ENCODE results near the gene ITIH4. TPM values are rescaled to one million over a fixed set of nuclear protein-coding genes. Genes with fewer than 3 reads are reported as not detected.

ITIH4 gene
- total RNA-seq, 1 donor: 1.3 TPM

DNA sequence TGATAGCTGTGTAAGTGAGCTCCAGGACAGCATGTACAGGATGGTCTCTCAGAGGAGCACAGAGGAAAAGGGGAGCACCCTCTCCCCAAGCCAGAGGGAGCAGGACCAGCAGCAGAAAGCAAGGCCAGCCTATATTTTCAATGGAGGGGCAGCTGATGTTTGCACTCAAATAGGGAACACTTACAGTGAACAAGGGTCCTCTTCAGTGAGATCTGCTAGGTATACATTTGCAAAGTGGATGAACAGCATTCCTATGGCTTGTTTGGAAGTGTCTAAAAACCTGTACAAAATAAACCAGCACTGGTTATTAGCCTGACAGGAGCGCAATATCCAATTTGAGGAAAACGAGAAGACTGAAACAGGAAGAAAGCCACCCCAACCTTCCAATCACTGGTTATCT lies 21.9 kb upstream of the ITIH4 start:
- no peak overlapping the region for H3K4me3 ChIP-seq (ENCODE audit: low read depth, low read length)
- no peak for DNase-seq (ENCODE audit: low read depth)
- no peak for TF ChIP-seq CTCF (IDR thresholded peaks at IDR 0.05; ENCODE audit: insufficient read depth, low read depth, low read length)

- H3K4me3 ChIP-seq (ENCODE audit: low read depth, low read length): no peak overlapping the region
- DNase-seq (ENCODE audit: low read depth): peak; percentile 55
- peak; percentile 69 for TF ChIP-seq CTCF (IDR thresholded peaks at IDR 0.05; ENCODE audit: insufficient read depth, low read depth, low read length)
Measured at GRCh38 chr3:52851348-52851747, 20.9 kb upstream of the ITIH4 start.

GRCh38 chr3:52849656-52850055 lies 19.2 kb upstream of the ITIH4 start:
- no peak for DNase-seq (ENCODE audit: low read depth)
- no peak overlapping the region for H3K4me3 ChIP-seq (ENCODE audit: low read depth, low read length)
- no peak for TF ChIP-seq CTCF (IDR thresholded peaks at IDR 0.05; ENCODE audit: insufficient read depth, low read depth, low read length)

DNA sequence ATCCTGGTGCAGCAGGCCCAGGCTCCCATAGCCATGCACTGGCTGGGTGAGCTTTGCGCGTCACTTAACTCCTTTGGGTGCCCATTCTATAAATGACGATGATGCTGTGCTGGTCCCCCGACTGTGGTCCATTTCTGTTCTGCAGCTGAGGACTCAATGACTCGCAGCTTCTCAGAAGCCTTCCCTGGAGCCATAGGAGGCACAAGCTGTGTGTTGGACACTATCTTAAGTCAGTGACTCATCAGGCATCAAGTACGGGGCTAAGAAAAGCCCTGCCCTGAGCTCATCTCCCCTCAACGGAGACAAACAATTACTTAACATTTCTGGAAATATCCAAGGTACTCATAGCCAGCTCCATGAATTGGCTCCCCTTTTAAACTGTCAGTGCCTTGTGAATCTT lies 18.1 kb upstream of the ITIH4 start:
- TF ChIP-seq CTCF (IDR thresholded peaks at IDR 0.05; ENCODE audit: insufficient read depth, low read depth, low read length): no peak
- no peak overlapping the region for H3K4me3 ChIP-seq (ENCODE audit: low read depth, low read length)
- DNase-seq (ENCODE audit: low read depth): peak; percentile 56

DNA sequence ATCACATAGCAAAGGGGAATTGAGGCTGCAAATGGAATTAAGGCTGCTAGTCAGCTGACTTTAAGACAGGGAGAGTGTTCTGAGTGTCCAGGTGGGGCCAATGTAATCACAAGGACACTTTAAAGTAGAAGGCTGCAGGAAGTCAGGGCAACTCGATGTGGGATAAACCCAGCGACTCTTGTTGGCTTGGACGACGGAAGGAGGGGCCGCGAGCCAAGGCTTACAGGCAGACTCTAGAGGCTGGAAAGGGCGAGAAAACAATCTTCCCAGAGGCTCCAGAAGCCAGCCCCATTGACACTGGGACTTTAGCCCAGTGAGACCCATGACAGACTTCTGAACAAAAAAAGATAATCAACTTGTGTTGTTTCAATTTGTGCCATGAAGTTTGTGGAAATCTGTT lies 17.3 kb upstream of the ITIH4 start:
- TF ChIP-seq CTCF (IDR thresholded peaks at IDR 0.05; ENCODE audit: insufficient read depth, low read depth, low read length): no peak
- H3K4me3 ChIP-seq (ENCODE audit: low read depth, low read length): no peak overlapping the region
- no peak for DNase-seq (ENCODE audit: low read depth)

DNA sequence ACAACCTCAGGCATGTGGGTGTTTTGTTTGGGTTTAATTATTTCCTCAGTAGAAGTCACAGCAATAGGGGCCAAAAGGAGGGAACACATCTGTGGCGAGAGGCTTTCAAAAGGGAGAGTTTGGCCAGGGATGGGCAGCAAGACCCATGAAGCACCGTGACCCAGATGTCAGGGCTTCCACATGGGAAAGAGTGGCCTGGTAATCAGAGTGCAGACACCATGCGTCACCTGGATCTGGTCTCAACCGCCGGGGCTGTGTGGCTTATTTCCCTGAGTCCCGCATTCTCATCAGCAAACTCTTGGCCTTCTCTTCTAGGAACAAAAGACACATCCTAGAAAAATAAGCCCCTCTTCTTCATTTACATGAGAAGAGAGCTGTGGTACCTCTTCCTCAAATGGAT lies 16.8 kb upstream of the ITIH4 start:
- DNase-seq (ENCODE audit: low read depth): no peak
- TF ChIP-seq CTCF (IDR thresholded peaks at IDR 0.05; ENCODE audit: insufficient read depth, low read depth, low read length): no peak
- no peak overlapping the region for H3K4me3 ChIP-seq (ENCODE audit: low read depth, low read length)

DNA sequence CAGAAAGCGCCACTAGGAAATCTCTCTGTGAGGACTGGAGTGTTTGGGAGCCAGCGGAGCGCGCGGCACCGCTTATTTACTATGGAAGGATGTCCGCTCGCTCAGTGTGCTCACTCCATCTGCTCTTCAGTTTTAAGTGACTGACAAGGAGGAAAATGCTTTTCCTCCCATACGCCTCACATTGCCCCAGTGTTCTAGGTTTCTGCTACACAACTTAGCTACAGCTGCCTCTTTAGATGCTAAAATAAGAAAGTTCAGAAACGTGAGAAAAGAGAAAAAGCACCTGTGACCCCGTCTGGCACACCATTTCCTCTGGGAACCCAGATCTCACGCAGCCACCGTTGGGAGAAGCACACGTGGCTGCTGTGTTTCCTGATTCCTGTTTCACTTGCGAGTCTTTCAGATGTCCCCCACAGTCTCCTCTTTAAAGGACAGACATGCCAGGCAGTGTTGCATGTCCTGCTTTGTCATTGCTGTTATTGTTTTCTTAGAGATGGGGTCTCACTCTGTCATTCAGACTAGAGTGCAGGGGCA lies 16.0 kb upstream of the ITIH4 start:
- no peak overlapping the region for H3K4me3 ChIP-seq (ENCODE audit: low read depth, low read length)
- TF ChIP-seq CTCF (IDR thresholded peaks at IDR 0.05; ENCODE audit: insufficient read depth, low read depth, low read length): no peak
- no peak for DNase-seq (ENCODE audit: low read depth)

Data from fibroblast of villous mesenchyme (primary cell).